8988T (cell line): Measurements from ENCODE around the gene KCTD7.
A peak's percentile ranks its signal among the peaks of the same experiment; 100 is the strongest.
"Not testable (repeated sequence)": the region's sequence is repeated elsewhere in the genome, so short reads cannot be mapped to it uniquely, and the experiment has no call there.

Experiments used
- DNase-seq: peaks from one replicate; pipeline ENCODE4 v3.0.0; 2011

The KCTD7 gene

GRCh38 chr7:66628361-66629221 is at the start of gene KCTD7:
Gene KCTD7 (plus strand): TSS chr7:66628881. CDS start chr7:66629065, 184 bp downstream.
- peak; percentile 92 for DNase-seq

- DNase-seq = not testable (repeated sequence)
These were observed 48.3 kb upstream of the KCTD7 start for GRCh38 chr7:66580380-66580779.

GRCh38 chr7:66582816-66583489 is 45.7 kb upstream of the KCTD7 start:
- not testable (repeated sequence) for DNase-seq

DNA sequence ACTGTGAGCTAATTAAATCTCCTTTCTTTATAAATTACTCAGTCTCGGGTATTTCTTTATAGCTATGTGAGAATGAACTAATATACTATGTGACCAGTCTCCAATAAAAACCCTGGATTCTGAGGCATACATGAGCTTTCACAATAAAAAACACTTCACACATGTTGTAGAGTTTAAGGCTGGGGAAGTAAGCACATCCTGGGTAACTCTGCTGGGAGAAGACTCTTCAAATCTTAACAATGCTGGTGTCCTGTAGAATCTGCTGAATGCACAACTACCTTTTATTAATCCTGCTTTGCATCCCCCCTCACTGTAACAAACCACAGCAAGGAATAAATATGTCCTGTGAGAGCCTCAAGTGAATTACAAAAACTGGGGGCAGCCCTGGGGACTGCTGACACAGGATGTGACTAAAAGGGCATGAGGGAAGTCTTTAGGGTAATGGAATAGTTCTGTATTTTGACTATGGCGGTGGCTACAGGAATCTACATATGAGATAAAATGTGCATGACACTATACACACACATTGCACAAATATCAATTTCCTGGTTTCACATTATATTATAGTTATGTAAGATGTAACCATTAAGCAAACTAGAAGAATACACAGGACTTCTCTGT is 45.1 kb upstream of the KCTD7 start:
- DNase-seq = no peak

- DNase-seq = no peak
These were observed 42.5 kb upstream of the KCTD7 start for GRCh38 chr7:66586181-66586580.

DNA sequence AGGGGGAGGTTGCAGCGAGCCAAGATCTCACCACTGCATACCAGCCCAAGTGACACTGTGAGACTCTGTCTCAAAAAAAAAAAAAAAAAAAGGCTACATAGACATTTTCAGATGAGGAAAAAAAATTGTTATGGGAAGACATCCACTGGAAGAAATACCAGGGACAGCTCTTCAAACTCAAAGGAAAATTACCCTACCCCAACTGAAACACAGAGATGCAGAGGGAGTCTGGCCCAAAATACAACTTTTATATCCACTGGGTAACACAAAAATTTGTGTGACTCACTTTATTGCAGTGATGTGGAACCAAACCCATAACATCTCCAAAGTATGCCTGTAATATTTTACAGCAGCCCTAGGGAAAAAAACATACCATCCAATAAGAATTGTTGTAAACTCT is 40.5 kb upstream of the KCTD7 start:
- DNase-seq = not testable (repeated sequence)

- DNase-seq = not testable (repeated sequence)
These were observed 39.7 kb upstream of the KCTD7 start for GRCh38 chr7:66588856-66589570.

DNA sequence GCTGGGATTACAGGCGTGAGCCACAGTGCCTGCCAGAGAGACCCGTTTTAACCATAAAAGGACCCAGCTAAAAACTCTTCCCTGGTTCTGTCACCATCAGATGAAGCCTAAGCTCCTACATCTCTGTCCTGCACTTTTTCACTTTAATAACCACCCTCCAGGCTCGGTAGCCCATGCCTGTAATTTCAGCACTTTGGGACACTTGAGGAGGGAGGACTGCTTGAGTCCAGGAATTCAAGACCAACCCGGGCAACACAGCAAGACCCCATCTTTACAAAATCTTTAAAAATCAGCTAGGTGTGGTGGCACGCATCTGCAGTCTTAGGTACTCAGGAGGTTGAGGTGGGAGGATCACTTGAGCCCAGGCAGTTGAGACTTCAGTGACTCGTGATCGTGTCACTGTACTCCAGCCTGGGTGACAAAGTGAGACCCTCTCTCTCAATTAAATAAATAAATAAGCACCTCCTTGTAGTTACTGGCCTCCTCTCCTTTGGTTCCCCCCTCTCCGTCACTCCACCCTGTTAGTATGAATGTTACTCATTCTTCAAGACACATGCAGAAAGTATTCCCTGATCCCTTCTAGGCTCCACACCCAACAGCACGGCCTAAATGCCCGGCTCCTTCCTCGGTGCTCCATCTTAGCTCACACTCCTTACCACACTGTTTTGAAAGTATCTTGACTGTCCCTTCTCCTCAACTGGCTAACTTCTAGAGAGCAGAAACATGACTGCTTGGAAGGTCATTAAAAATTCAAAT is 38.2 kb upstream of the KCTD7 start:
- peak; percentile 24 for DNase-seq

- DNase-seq = not testable (repeated sequence)
These were observed 37.5 kb upstream of the KCTD7 start for GRCh38 chr7:66591058-66591798.

- peak; percentile 71 for DNase-seq
These were observed 36.7 kb upstream of the KCTD7 start for GRCh38 chr7:66591799-66592596.

DNA sequence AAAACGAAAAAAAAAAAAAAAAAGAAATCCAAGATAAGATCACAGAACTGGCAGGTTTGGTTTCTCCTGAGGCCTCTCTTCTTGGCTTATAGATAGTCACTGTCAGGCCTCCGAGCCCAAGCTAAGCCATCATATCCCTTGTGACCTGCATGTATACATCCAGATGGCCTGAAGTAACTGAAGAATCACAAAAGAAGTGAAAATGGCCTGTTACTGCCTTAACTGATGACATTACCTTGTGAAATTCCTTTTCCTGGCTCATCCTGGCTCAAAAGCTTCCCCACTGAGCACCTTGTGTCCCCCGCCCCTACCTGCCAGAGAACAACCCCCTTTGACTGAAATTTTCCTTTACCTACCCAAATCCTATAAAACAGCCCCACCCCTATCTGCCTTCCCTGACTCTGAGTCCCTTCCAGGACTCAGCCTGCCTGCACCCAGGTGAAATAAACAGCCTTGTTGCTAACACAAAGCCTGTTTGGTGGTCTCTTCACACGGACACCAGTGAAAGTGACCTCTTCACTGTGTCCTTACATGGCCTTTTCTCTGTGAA is 36.0 kb upstream of the KCTD7 start:
- DNase-seq = not testable (repeated sequence)

- not testable (repeated sequence) for DNase-seq
These were observed 34.6 kb upstream of the KCTD7 start for GRCh38 chr7:66594082-66594481.

- no peak for DNase-seq
These were observed 31.2 kb upstream of the KCTD7 start for GRCh38 chr7:66597461-66597860.

DNA sequence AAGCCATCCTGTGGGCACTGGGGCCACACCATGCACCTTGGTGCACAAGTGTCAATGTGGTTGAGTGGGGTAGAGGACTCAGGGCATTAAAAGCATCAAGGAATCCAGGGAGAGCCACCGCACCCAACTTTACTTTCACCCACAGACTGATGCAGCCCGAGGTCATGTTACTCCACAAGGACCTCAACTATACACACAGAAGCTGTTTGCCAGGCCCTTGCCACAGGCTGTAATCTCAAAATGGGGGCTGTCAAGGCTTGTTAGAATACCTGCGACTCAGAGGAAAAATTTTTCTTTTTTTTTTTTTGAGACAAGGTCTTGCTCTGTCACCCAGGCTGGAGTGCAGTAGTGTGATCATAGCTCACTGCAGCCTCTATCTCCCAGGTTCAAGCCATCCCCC is 26.5 kb upstream of the KCTD7 start:
- DNase-seq = no peak

DNA sequence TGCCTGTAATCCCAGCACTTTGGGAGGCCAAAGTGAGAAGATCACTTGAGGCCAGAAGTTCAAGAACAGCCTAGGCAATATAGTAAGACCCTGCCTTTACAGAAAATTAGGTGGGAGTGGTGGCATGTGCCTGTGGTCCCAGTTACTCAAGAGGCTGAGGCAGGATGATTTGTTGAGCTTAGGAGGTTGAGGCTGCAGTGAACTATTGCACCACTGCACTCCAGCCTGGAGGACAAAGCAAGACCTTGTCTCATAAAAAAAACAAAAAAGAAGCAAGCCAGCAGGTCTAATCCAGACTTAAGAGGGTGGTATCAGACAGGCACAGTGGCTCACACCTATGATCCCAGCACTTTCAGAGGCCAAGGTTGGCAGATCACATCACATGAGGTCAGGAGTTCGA is 24.5 kb upstream of the KCTD7 start:
- DNase-seq = no peak

DNA sequence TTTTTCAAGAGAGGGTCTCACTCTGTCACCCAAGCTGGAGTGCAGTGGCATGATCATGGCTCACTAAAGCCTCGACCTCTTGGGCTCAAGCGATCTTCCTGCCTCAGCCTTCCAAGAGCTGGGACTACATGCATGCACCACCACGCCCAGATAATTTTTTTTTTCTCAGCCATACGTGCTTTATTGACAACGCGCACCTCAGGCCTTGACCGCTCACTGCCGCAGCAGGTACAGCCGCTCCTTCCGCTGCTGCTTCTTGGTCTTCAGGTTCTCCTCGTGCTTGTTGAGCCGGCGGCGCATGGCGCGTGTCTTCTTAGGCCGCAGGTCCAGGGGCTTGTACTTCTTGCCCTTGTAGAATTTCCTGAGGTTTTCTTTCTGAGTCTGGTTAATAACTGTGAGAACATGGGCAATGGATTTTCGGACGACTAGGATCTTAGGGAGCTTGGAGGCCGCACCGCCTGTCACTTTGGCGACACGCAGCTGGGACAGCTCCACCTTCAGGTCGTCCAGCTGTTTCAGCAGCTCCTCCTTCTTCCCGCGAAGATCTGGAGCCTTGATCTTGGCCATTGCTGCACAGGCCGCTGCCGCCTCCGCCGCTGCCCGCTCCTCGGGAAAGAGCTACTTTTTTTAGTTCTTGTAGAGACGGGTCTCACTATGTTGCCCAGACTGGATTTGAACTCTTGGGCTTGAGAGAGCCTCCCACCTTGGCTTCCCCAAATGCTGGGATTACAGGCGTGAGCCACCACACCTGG is 22.0 kb upstream of the KCTD7 start:
- not testable (repeated sequence) for DNase-seq

DNA sequence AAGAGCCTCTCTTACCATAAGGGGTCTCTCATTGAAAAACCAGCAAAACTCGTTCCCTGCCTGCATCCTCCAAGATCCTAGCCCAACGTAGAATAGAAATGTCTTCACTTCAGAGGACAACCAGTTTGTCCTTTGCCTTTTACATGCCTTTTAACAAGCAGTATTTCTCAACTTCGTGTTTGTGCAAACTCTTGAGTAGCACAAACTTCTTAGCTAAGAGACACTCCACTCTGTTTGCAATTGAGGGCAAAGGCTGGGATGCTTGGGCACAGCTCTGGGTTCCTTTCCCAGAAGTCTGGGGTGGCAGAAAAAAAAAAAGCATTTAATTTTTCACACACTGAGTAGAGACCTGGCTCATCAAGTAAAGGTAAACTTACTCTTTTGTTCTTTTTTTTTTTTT is 19.5 kb upstream of the KCTD7 start:
- DNase-seq = no peak

GRCh38 chr7:66614596-66614995 is 14.1 kb upstream of the KCTD7 start:
- DNase-seq = not testable (repeated sequence)

DNA sequence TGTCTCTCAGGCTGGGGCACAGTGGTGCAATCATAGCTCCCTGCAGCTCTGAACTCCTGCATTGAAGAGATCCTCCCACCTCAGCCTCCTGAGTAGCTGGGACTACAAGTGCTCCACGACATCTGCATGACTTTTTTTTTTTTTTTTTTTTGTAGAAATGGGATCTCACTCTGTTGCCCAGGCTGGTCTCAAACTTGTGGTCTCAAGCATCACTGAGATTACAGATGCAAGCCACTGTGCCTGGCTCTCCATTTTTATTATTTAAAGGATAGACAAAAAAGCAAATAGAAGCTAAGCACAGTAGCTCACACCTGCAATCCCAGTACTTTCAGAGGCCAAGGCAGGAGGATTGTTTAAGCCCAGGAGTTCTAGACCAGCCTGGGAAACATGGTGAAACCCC is 13.0 kb upstream of the KCTD7 start:
- no peak for DNase-seq

GRCh38 chr7:66617295-66617694 is 11.4 kb upstream of the KCTD7 start:
- DNase-seq = no peak
